Measurements from ENCODE around the gene RPL36. TPM values are rescaled to one million over a fixed set of nuclear protein-coding genes. Genes with fewer than 3 reads are reported as not detected.

RPL36 gene
- polyA plus RNA-seq, 1 donor from 2014 or later: 2,640 TPM

- no peaks in the 10 kb centered on the region for H3K9me3 Mint-ChIP-seq
- H3K27ac Mint-ChIP-seq: peak overlapping the region; percentile 91 to 98 (median 97)
- H3K4me1 Mint-ChIP-seq: peaks cover 16 to 24% (median 22%) of the 10 kb centered on the region in 3 donors
- H3K36me3 Mint-ChIP-seq: no peaks in the 10 kb centered on the region
- no peaks in the 10 kb centered on the region for H3K27me3 Mint-ChIP-seq
- H3K4me3 Mint-ChIP-seq: peak overlapping the region; percentile 90 to 97 (median 96)
These were observed 1.1 kb downstream of the RPL36 start for GRCh38 chr19:5690955-5691821.

- Mint-ChIP-seq H3K27ac (peak overlapping the region; percentile 88 to 91 (median 90)), H3K4me3 (peak overlapping the region; percentile 90 to 97 (median 96)), H3K9me3 (no peaks in the 10 kb centered on the region), H3K36me3 (no peaks in the 10 kb centered on the region), H3K27me3 (no peaks in the 10 kb centered on the region), H3K4me1 (peaks cover 14 to 22% (median 21%) of the 10 kb centered on the region in 3 donors)
These were observed 2.0 kb downstream of the RPL36 start for GRCh38 chr19:5691822-5692722.

GRCh38 chr19:5692723-5693194, 2.7 kb downstream of the RPL36 start:
- peak overlapping the region in 3 of 4 donors; percentile 57 to 97 (median 94) for H3K4me3 Mint-ChIP-seq
- peaks cover 14 to 22% (median 21%) of the 10 kb centered on the region in 3 donors for H3K4me1 Mint-ChIP-seq
- H3K27ac Mint-ChIP-seq: peak overlapping the region; percentile 88 to 91 (median 90)
- H3K9me3 Mint-ChIP-seq: no peaks in the 10 kb centered on the region
- H3K36me3 Mint-ChIP-seq: no peaks in the 10 kb centered on the region
- H3K27me3 Mint-ChIP-seq: no peaks in the 10 kb centered on the region

GRCh38 chr19:5693195-5694166, 3.4 kb downstream of the RPL36 start:
- peaks cover 14 to 22% (median 21%) of the 10 kb centered on the region in 3 donors for H3K4me1 Mint-ChIP-seq
- H3K4me3 Mint-ChIP-seq: peak overlapping the region in 2 of 4 donors; percentile 13 to 94
- peak overlapping the region in 2 of 3 donors; percentile 88 to 91 for H3K27ac Mint-ChIP-seq
- H3K9me3 Mint-ChIP-seq: no peaks in the 10 kb centered on the region
- H3K36me3 Mint-ChIP-seq: no peaks in the 10 kb centered on the region
- H3K27me3 Mint-ChIP-seq: no peaks in the 10 kb centered on the region

GRCh38 chr19:5694167-5694955, 4.3 kb downstream of the RPL36 start:
- Mint-ChIP-seq H3K4me1 (peaks cover 17 to 21% (median 21%) of the 10 kb centered on the region in 3 donors), H3K4me3 (peak overlapping the region in 1 of 4 donors; percentile 94), H3K9me3 (no peaks in the 10 kb centered on the region), H3K27ac (peak overlapping the region in 1 of 3 donors; percentile 77), H3K27me3 (no peaks in the 10 kb centered on the region), H3K36me3 (peaks cover 2% of the 10 kb centered on the region)

GRCh38 chr19:5694956-5695648, 5.0 kb downstream of the RPL36 start:
- Mint-ChIP-seq H3K4me3 (peak overlapping the region in 1 of 4 donors; percentile 69), H3K9me3 (no peaks in the 10 kb centered on the region), H3K27me3 (no peaks in the 10 kb centered on the region), H3K36me3 (peaks cover 2% of the 10 kb centered on the region), H3K4me1 (peaks cover 14 to 17% (median 16%) of the 10 kb centered on the region in 3 donors), H3K27ac (peak overlapping the region in 1 of 3 donors; percentile 77)

GRCh38 chr19:5695649-5696195, 5.6 kb downstream of the RPL36 start:
- H3K4me3 Mint-ChIP-seq: no peak overlapping the region
- H3K36me3 Mint-ChIP-seq: peaks cover 2% of the 10 kb centered on the region
- H3K4me1 Mint-ChIP-seq: peaks cover 12 to 14% (median 13%) of the 10 kb centered on the region in 3 donors
- no peaks in the 10 kb centered on the region for H3K9me3 Mint-ChIP-seq
- peak overlapping the region in 1 of 3 donors; percentile 77 for H3K27ac Mint-ChIP-seq
- H3K27me3 Mint-ChIP-seq: no peaks in the 10 kb centered on the region

GRCh38 chr19:5696196-5697021, 6.3 kb downstream of the RPL36 start:
- H3K4me1 Mint-ChIP-seq: peaks cover 7 to 10% (median 8%) of the 10 kb centered on the region in 3 donors
- H3K36me3 Mint-ChIP-seq: peaks cover 3% of the 10 kb centered on the region
- H3K27ac Mint-ChIP-seq: peak overlapping the region in 2 of 3 donors; percentile 78 to 82
- no peaks in the 10 kb centered on the region for H3K9me3 Mint-ChIP-seq
- no peak overlapping the region for H3K4me3 Mint-ChIP-seq
- H3K27me3 Mint-ChIP-seq: no peaks in the 10 kb centered on the region

GRCh38 chr19:5697022-5697889, 7.2 kb downstream of the RPL36 start:
- Mint-ChIP-seq H3K4me3 (peak overlapping the region in 1 of 4 donors; percentile 32), H3K4me1 (peaks cover 5 to 7% (median 7%) of the 10 kb centered on the region in 3 donors), H3K27ac (peak overlapping the region in 2 of 3 donors; percentile 78 to 82), H3K9me3 (no peaks in the 10 kb centered on the region), H3K27me3 (no peaks in the 10 kb centered on the region), H3K36me3 (peaks cover 3% of the 10 kb centered on the region)

GRCh38 chr19:5697890-5698634, 8.0 kb downstream of the RPL36 start:
- no peak overlapping the region for H3K4me3 Mint-ChIP-seq
- no peak overlapping the region for H3K27ac Mint-ChIP-seq
- H3K9me3 Mint-ChIP-seq: no peaks in the 10 kb centered on the region
- peaks cover 3 to 5% (median 3%) of the 10 kb centered on the region in 3 donors for H3K4me1 Mint-ChIP-seq
- peaks cover 3% of the 10 kb centered on the region for H3K36me3 Mint-ChIP-seq
- no peaks in the 10 kb centered on the region for H3K27me3 Mint-ChIP-seq
